HepG2 (cell line): ENCODE measurements around the gene FHIP2A.
"Not testable (repeated sequence)": the region's sequence is repeated elsewhere in the genome, so short reads cannot be mapped to it uniquely, and the experiment has no call there.

Source experiments
- CBFB ChIP-seq: sonication (generic); formaldehyde crosslinking; IDR thresholded peaks from 2 replicates; pipeline ENCODE4 v1.4.0; 2020; ENCODE audit warnings: missing genetic modification reagents
- CEBPB ChIP-seq: IDR thresholded peaks from 2 replicates; pipeline ENCODE4 v1.6.1; 2011; ENCODE audit warnings: low read depth, low read length, improper control_type of control experiment, borderline replicate concordance
- EP300 ChIP-seq, 3 experiments: sonication (generic) in 1 of 3; formaldehyde crosslinking in 1 of 3; IDR thresholded peaks; 2 replicates each; pipeline versions ENCODE4 v1.5.1 to v1.6.1; 2011 to 2020; ENCODE audit warnings: low read depth in 2 of 3, low read length in 2 of 3, borderline replicate concordance in 1 of 3, improper control_type of control experiment in 1 of 3, mild to moderate bottlenecking in 1 of 3, missing genetic modification reagents in 1 of 3, moderate library complexity in 1 of 3
- SRF ChIP-seq: IDR thresholded peaks from 2 replicates; pipeline ENCODE4 v1.6.1; 2011; ENCODE audit warnings: mild to moderate bottlenecking, low read depth, low read length, moderate library complexity
- ZBTB21 ChIP-seq: sonication (generic); formaldehyde crosslinking; IDR thresholded peaks from 2 replicates; pipeline ENCODE4 v1.4.0; 2020; ENCODE audit warnings: missing genetic modification reagents
- ZBTB42 ChIP-seq: sonication (generic); formaldehyde crosslinking; IDR thresholded peaks from 2 replicates; pipeline ENCODE4 v1.5.0; 2020; ENCODE audit warnings: mild to moderate bottlenecking, missing genetic modification reagents
- ZNF143 ChIP-seq: sonication (generic); formaldehyde crosslinking; IDR thresholded peaks from 2 replicates; pipeline ENCODE4 v1.4.0; 2020; ENCODE audit warnings: missing genetic modification reagents
- TF ChIP-seq, protein P1 (sequence below): sonication (generic); formaldehyde crosslinking; IDR thresholded peaks from 2 replicates; pipeline ENCODE4 v1.4.0; 2020; ENCODE audit warnings: mild to moderate bottlenecking, low read depth, missing genetic modification reagents
- TF ChIP-seq, protein P2 (sequence below), 2 experiments: sonication (generic) in 1 of 2; formaldehyde crosslinking in 1 of 2; IDR thresholded peaks; 2 replicates each; pipeline versions ENCODE4 v1.5.1 to v1.6.1; 2011 to 2020; ENCODE audit warnings: borderline replicate concordance in 1 of 2, low read depth in 1 of 2, low read length in 1 of 2, mild to moderate bottlenecking in 1 of 2, missing genetic modification reagents in 1 of 2, moderate library complexity in 1 of 2
- TF ChIP-seq, protein P3 (sequence below): IDR thresholded peaks from 2 replicates; pipeline ENCODE4 v1.6.1; 2012; ENCODE audit warnings: inconsistent platforms
- TF ChIP-seq, protein P4 (sequence below): sonication (generic); formaldehyde crosslinking; IDR thresholded peaks from 2 replicates; pipeline ENCODE4 v1.4.0; 2020; ENCODE audit warnings: missing genetic modification reagents
- TF ChIP-seq, protein P5 (sequence below): sonication (generic); formaldehyde crosslinking; IDR thresholded peaks from 2 replicates; pipeline ENCODE4 v1.5.0; 2020; ENCODE audit warnings: mild to moderate bottlenecking, missing genetic modification reagents, moderate library complexity

DNA sequence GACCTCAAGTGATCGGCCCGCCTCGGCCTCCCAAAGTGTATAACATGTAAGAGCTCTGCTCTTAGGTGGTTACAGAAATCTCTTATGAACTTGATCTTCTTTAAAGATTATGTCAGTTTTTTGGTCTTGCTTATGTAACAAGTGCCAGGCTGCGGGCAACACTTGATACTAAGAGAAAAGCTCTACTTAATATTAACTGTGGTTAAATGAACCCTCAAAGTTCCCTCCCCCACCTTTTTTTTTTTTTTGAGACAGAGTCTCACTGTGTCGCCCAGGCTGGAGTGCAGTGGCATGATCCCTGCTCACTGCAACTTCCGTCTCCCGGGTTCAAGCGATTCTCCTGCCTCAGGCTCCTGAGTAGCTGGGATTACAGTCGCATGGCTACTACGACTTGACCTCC lies 25.9 kb downstream of the FHIP2A start:
- TF ChIP-seq, protein P1, sequence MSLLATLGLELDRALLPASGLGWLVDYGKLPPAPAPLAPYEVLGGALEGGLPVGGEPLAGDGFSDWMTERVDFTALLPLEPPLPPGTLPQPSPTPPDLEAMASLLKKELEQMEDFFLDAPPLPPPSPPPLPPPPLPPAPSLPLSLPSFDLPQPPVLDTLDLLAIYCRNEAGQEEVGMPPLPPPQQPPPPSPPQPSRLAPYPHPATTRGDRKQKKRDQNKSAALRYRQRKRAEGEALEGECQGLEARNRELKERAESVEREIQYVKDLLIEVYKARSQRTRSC = not testable (repeated sequence)
- TF ChIP-seq, protein P2, sequence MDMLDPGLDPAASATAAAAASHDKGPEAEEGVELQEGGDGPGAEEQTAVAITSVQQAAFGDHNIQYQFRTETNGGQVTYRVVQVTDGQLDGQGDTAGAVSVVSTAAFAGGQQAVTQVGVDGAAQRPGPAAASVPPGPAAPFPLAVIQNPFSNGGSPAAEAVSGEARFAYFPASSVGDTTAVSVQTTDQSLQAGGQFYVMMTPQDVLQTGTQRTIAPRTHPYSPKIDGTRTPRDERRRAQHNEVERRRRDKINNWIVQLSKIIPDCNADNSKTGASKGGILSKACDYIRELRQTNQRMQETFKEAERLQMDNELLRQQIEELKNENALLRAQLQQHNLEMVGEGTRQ (IDR thresholded peaks at IDR 0.05; ENCODE audit: low read depth, low read length) = not testable (repeated sequence)
- TF ChIP-seq, protein P2 (CRISPR knock-in tag; IDR thresholded peaks at IDR 0.05; ENCODE audit: borderline replicate concordance) = not testable (repeated sequence)
- TF ChIP-seq, protein P3, sequence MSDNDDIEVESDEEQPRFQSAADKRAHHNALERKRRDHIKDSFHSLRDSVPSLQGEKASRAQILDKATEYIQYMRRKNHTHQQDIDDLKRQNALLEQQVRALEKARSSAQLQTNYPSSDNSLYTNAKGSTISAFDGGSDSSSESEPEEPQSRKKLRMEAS = not testable (repeated sequence)
- not testable (repeated sequence) for TF ChIP-seq ZBTB42 (CRISPR knock-in tag); CEBPB; CBFB; ZBTB21; SRF; ZNF143 (CRISPR knock-in tag); EP300 (IDR thresholded peaks at IDR 0.05; ENCODE audit: low read depth in 2 of 2, low read length in 2 of 2); EP300 (CRISPR knock-in tag; IDR thresholded peaks at IDR 0.05; ENCODE audit: borderline replicate concordance)
- TF ChIP-seq, protein P4, sequence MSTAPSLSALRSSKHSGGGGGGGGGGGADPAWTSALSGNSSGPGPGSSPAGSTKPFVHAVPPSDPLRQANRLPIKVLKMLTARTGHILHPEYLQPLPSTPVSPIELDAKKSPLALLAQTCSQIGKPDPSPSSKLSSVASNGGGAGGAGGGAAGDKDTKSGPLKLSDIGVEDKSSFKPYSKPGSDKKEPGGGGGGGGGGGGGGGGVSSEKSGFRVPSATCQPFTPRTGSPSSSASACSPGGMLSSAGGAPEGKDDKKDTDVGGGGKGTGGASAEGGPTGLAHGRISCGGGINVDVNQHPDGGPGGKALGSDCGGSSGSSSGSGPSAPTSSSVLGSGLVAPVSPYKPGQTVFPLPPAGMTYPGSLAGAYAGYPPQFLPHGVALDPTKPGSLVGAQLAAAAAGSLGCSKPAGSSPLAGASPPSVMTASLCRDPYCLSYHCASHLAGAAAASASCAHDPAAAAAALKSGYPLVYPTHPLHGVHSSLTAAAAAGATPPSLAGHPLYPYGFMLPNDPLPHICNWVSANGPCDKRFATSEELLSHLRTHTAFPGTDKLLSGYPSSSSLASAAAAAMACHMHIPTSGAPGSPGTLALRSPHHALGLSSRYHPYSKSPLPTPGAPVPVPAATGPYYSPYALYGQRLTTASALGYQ (CRISPR knock-in tag) = not testable (repeated sequence)
- TF ChIP-seq, protein P5, sequence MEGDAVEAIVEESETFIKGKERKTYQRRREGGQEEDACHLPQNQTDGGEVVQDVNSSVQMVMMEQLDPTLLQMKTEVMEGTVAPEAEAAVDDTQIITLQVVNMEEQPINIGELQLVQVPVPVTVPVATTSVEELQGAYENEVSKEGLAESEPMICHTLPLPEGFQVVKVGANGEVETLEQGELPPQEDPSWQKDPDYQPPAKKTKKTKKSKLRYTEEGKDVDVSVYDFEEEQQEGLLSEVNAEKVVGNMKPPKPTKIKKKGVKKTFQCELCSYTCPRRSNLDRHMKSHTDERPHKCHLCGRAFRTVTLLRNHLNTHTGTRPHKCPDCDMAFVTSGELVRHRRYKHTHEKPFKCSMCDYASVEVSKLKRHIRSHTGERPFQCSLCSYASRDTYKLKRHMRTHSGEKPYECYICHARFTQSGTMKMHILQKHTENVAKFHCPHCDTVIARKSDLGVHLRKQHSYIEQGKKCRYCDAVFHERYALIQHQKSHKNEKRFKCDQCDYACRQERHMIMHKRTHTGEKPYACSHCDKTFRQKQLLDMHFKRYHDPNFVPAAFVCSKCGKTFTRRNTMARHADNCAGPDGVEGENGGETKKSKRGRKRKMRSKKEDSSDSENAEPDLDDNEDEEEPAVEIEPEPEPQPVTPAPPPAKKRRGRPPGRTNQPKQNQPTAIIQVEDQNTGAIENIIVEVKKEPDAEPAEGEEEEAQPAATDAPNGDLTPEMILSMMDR (CRISPR knock-in tag) = not testable (repeated sequence)
